ENCODE measurements around the gene SULT1C2.
"Not testable (repeated sequence)": the region's sequence is repeated elsewhere in the genome, so short reads cannot be mapped to it uniquely, and the experiment has no call there.

Gene SULT1C2

GRCh38 chr2:108288534-108289106 is at the start of gene SULT1C2:
TSS of gene SULT1C2 (plus strand) at chr2:108288895. CDS start at chr2:108293668, 4,773 bp downstream.
- no peak for DNase-seq (ENCODE audit: low read depth in 3 of 3)

- no peak for DNase-seq (ENCODE audit: low read depth in 3 of 3)
These were observed 48.9 kb upstream of the SULT1C2 start, which contains the start of gene SULT1C3 for GRCh38 chr2:108239786-108240185. TSS of gene SULT1C3 (plus strand) at chr2:108239968. CDS start at chr2:108247195, 7,227 bp downstream.

GRCh38 chr2:108240966-108241365 is 47.7 kb upstream of the SULT1C2 start:
- no peak for DNase-seq (ENCODE audit: low read depth in 3 of 3)

GRCh38 chr2:108243566-108243965 is 45.1 kb upstream of the SULT1C2 start:
- DNase-seq (ENCODE audit: low read depth in 3 of 3): no peak

GRCh38 chr2:108244667-108245414 is 43.9 kb upstream of the SULT1C2 start:
- no peak for DNase-seq (ENCODE audit: low read depth in 3 of 3)

GRCh38 chr2:108253106-108253505 is 35.6 kb upstream of the SULT1C2 start:
- DNase-seq (ENCODE audit: low read depth in 3 of 3): no peak

DNA sequence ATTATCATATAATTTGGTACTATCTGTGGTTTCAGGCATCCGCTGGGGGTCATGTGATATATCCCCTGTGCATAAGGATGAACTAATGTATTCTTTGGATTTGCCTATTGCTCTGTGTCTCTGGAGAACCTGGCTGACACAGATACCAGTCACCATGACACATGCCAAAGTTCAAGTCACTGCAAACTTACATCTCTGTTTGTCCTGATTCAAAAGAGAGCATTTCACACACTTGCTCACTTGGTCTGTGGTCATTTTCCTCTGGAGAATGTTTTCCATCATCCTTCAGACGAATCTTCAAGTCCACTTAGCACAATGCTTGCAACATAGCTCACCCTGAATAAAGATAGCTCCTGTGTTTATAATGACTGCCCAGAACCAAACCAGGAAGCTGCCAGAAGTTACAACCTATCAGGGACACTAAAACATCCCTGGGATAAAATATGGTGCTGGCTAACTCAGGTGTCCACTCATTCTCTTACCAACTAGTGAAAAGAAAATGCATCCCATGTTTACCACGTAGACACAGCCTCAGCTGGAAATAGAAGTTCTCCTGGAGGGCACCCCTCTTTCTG is 30.9 kb upstream of the SULT1C2 start:
- no peak for DNase-seq (ENCODE audit: low read depth in 3 of 3)

GRCh38 chr2:108260773-108261172 is 27.9 kb upstream of the SULT1C2 start:
- DNase-seq (ENCODE audit: low read depth in 3 of 3): no peak

DNA sequence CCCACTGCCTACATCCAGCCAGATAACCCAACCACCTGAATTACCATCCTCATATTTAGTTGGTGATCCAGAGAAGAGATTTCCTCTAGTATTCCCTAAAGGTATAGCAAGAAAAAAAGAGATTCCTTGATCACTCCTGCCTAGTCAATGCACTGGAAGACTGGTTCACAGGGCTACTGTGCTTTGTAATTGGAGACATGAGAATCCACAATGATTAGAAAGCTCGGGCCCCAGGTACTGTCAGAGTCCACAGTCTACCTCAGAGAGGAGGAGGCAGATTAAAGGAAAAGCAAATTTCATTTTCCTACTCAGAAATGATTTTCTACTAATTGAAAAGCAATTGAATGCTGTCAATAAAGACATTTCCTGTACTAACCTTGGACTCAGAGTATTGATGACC is 26.7 kb upstream of the SULT1C2 start:
- no peak for DNase-seq (ENCODE audit: low read depth in 3 of 3)

- DNase-seq (ENCODE audit: low read depth in 3 of 3): no peak
These were observed 25.3 kb upstream of the SULT1C2 start for GRCh38 chr2:108263401-108263800.

- no peak for DNase-seq (ENCODE audit: low read depth in 3 of 3)
These were observed 22.5 kb upstream of the SULT1C2 start for GRCh38 chr2:108266218-108266617.

DNA sequence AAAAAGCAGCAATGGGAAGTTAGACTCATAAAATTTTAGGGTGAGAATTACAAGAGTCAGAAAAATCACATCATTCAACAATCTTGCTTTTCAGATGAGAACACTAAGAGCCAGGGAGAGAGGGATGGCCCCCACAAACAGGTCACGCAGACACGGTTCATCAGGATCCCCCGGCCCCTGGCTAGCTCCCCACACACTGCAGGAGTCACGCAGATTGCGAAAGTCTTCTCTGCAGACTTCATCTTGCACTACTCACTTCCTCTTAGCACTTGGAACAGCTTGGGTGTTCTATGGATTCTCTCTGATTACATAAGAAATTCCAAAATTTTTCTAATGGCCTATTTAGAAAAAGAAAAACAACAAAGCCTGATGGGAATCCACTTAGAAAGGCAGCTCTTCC is 21.6 kb upstream of the SULT1C2 start:
- no peak for DNase-seq (ENCODE audit: low read depth in 3 of 3)

DNA sequence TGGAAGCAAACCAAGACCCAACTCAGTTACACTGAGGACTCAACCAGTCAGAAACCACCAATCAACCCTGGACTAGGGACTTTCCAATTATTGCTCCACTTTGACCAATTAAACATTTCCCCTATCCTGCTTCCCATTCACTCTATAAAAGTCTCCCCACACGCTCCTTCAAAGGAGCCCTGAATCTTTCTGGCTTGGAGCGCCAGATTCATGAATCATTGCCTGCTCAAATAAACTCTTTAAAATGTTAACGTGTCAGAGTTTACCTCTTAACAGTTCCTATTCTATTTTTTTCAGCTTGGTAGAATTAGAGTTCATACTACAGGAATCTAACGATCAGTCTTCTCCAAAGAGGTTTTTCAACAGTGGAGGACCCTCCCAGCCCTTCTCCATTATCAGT is 20.7 kb upstream of the SULT1C2 start:
- DNase-seq (ENCODE audit: low read depth in 3 of 3): no peak

DNA sequence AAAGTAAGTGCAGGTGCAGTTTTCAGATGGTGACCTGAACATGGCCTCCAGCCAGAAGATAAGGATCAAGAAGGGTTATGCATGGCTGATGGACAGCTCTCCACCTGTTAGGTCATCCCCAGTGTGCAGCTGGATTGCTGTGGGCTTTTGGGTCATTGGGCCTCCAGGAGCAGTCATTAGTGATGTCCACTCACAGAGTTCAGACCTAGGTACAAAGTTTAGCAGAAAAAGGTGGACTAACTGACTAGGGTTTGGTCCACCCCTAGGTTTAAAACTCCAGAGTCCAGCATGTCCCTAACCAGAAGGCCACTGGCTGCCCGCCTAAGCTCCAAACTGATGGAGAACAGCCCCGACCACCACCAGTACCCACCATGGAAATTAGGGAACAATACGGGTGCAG is 18.3 kb upstream of the SULT1C2 start:
- no peak for DNase-seq (ENCODE audit: low read depth in 3 of 3)

- no peak for DNase-seq (ENCODE audit: low read depth in 3 of 3)
These were observed 17.8 kb upstream of the SULT1C2 start for GRCh38 chr2:108270768-108271506.

GRCh38 chr2:108271691-108272253 is 16.9 kb upstream of the SULT1C2 start:
- DNase-seq (ENCODE audit: low read depth in 3 of 3): no peak

DNA sequence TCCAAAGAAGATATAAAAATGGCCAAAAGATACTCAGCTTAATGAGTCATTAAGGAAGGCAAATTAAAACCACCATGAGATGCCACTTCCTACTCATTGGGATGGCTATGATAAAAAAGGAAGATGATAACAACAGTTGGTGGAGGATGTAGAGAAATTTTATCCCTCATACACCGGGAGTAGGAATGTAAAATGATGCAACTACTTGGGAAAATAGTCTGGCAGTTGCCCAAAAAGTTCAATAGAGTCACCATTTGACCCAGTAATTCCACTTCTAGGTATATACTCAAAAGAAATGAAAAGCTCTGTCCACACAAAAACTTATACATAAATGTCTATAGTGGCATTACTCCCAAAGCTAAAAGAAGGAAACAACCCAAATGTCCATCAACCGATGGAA is 10.1 kb upstream of the SULT1C2 start:
- DNase-seq (ENCODE audit: low read depth in 3 of 3): no peak

DNA sequence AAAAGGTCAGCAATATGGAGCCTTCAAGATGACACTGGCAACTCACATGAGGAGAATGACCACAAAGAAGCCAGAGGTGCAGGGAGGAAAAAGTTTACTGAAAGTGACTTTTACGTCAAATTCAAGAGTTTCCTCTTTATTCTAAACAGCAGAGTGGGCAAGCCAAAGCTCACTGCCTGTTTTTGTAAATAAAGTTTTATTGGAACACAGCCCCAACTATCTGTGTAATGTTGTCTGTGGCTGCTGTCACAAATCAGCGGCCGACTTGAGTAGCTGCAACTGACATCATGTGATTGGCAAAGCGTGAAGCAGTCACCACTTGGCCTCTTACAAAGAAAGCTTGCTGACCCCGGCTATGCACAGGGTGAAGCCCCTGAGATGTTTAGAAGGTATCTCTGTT is 9.2 kb upstream of the SULT1C2 start:
- no peak for DNase-seq (ENCODE audit: low read depth in 3 of 3)

- no peak for DNase-seq (ENCODE audit: low read depth in 3 of 3)
These were observed 8.2 kb upstream of the SULT1C2 start for GRCh38 chr2:108280466-108280865.

GRCh38 chr2:108284566-108284965 is 4.1 kb upstream of the SULT1C2 start:
- not testable (repeated sequence) for DNase-seq (ENCODE audit: low read depth in 3 of 3)

GRCh38 chr2:108285616-108286015 is 3.1 kb upstream of the SULT1C2 start:
- no peak for DNase-seq (ENCODE audit: low read depth in 3 of 3)

- DNase-seq (ENCODE audit: low read depth in 3 of 3): no peak
These were observed 1.5 kb upstream of the SULT1C2 start for GRCh38 chr2:108287169-108287568.
